Measurements from ENCODE around the gene GGT6.

Gene GGT6

GRCh38 chr17:4573669-4574068 lies 13.3 kb upstream of the GGT6 start:
- no peak for DNase-seq (ENCODE audit: low spot score)

GRCh38 chr17:4573115-4573514 lies 12.7 kb upstream of the GGT6 start:
- DNase-seq (ENCODE audit: low spot score): no peak

- no peak for DNase-seq (ENCODE audit: low spot score)
These were observed 11.8 kb upstream of the GGT6 start for GRCh38 chr17:4572131-4572530.

GRCh38 chr17:4569591-4569990 lies 9.2 kb upstream of the GGT6 start:
- DNase-seq (ENCODE audit: low spot score): no peak

- peak; percentile 80 for DNase-seq (ENCODE audit: low spot score)
These were observed 6.4 kb upstream of the GGT6 start for GRCh38 chr17:4566785-4567184.

- peak; percentile 80 for DNase-seq (ENCODE audit: low spot score)
These were observed 5.1 kb upstream of the GGT6 start for GRCh38 chr17:4565209-4566141.

- no peak for DNase-seq (ENCODE audit: low spot score)
These were observed 1.9 kb upstream of the GGT6 start for GRCh38 chr17:4562015-4562969.

- no peak for DNase-seq (ENCODE audit: low spot score)
These were observed 470 bp upstream of the GGT6 start for GRCh38 chr17:4560837-4561256.

- DNase-seq (ENCODE audit: low spot score): no peak
These were observed 411 bp downstream of the GGT6 start for GRCh38 chr17:4559966-4560365.

GRCh38 chr17:4559139-4559791 lies 1.1 kb downstream of the GGT6 start:
- no peak for DNase-seq (ENCODE audit: low spot score)

- no peak for DNase-seq (ENCODE audit: low spot score)
These were observed 1.9 kb downstream of the GGT6 start for GRCh38 chr17:4558347-4558971.

GRCh38 chr17:4557626-4558346 lies 2.6 kb downstream of the GGT6 start:
- no peak for DNase-seq (ENCODE audit: low spot score)

GRCh38 chr17:4556996-4557395 lies 3.4 kb downstream of the GGT6 start:
- DNase-seq (ENCODE audit: low spot score): no peak

GRCh38 chr17:4555873-4556759 lies 4.3 kb downstream of the GGT6 start:
- no peak for DNase-seq (ENCODE audit: low spot score)

GRCh38 chr17:4554997-4555799 lies 5.2 kb downstream of the GGT6 start, which contains the start of gene MYBBP1A:
TSS of gene MYBBP1A (minus strand) at chr17:4555384. CDS start at chr17:4555324, 60 bp downstream.
- DNase-seq (ENCODE audit: low spot score): peak; percentile 99

- DNase-seq (ENCODE audit: low spot score): no peak
These were observed 5.9 kb downstream of the GGT6 start for GRCh38 chr17:4554441-4554996.

GRCh38 chr17:4553669-4554068 lies 6.7 kb downstream of the GGT6 start:
- DNase-seq (ENCODE audit: low spot score): no peak

GRCh38 chr17:4551796-4552525 lies 8.4 kb downstream of the GGT6 start:
- DNase-seq (ENCODE audit: low spot score): no peak

Measured in COLO829 (cell line).